Ishikawa (cell line): Measurements from ENCODE around the gene RNF214.

ENCODE experiments used
- EGR1 ChIP-seq: IDR thresholded peaks from 2 replicates; pipeline ENCODE4 v1.6.1; 2012
- TAF1 ChIP-seq: IDR thresholded peaks from 2 replicates; pipeline ENCODE4 v1.6.1; 2012; ENCODE audit warnings: low read depth, mild to moderate bottlenecking

GRCh38 chr11:117238221-117238620 lies 5.8 kb downstream of the RNF214 start:
- TF ChIP-seq TAF1 (no peak), EGR1 (no peak)
